ENCODE results near the gene INTS6L.
A peak's percentile ranks its signal among the peaks of the same experiment; 100 is the strongest.
"Not testable (repeated sequence)": the region's sequence is repeated elsewhere in the genome, so short reads cannot be mapped to it uniquely, and the experiment has no call there.

The INTS6L gene

GRCh38 chrX:135557344-135557743, 36.9 kb downstream of the INTS6L start:
- no peaks in the 10 kb centered on the region for H3K27me3 ChIP-seq (ENCODE audit: insufficient read depth, poor library complexity, severe bottlenecking)
- DNase-seq (ENCODE audit: low spot score) (no peak), ATAC-seq (ENCODE audit: low read depth) (no peak)
- no peak overlapping the region for H3K27ac ChIP-seq (ENCODE audit: poor library complexity, severe bottlenecking)
- H3K36me3 ChIP-seq (ENCODE audit: low read depth) = no peaks in the 10 kb centered on the region
- no peak overlapping the region for H3K4me3 ChIP-seq (ENCODE audit: severe bottlenecking)
- no peaks in the 10 kb centered on the region for H3K4me1 ChIP-seq (ENCODE audit: insufficient read depth, poor library complexity, severe bottlenecking)
- no peak for TF ChIP-seq CTCF (IDR thresholded peaks at IDR 0.05; ENCODE audit: poor library complexity, severe bottlenecking)
- H3K9me3 ChIP-seq (ENCODE audit: severe bottlenecking) = no peaks in the 10 kb centered on the region

- Histone ChIP-seq H3K4me1 (ENCODE audit: insufficient read depth, poor library complexity, severe bottlenecking) (no peaks in the 10 kb centered on the region), H3K36me3 (ENCODE audit: low read depth) (no peaks in the 10 kb centered on the region), H3K27ac (ENCODE audit: poor library complexity, severe bottlenecking) (no peak overlapping the region), H3K9me3 (ENCODE audit: severe bottlenecking) (no peaks in the 10 kb centered on the region), H3K27me3 (ENCODE audit: insufficient read depth, poor library complexity, severe bottlenecking) (no peaks in the 10 kb centered on the region), H3K4me3 (ENCODE audit: severe bottlenecking) (no peak overlapping the region)
- TF ChIP-seq CTCF (IDR thresholded peaks at IDR 0.05; ENCODE audit: poor library complexity, severe bottlenecking) = peak; percentile 48
- DNase-seq (ENCODE audit: low spot score) = no peak
- no peak for ATAC-seq (ENCODE audit: low read depth)
These were observed 52.0 kb downstream of the INTS6L start for GRCh38 chrX:135572436-135572835.

GRCh38 chrX:135581496-135581895, 61.0 kb downstream of the INTS6L start:
- no peak overlapping the region for H3K27ac ChIP-seq (ENCODE audit: poor library complexity, severe bottlenecking)
- no peaks in the 10 kb centered on the region for H3K4me1 ChIP-seq (ENCODE audit: insufficient read depth, poor library complexity, severe bottlenecking)
- no peak overlapping the region for H3K4me3 ChIP-seq (ENCODE audit: severe bottlenecking)
- H3K36me3 ChIP-seq (ENCODE audit: low read depth) = no peaks in the 10 kb centered on the region
- no peak for DNase-seq (ENCODE audit: low spot score)
- ATAC-seq (ENCODE audit: low read depth) = no peak
- no peak for TF ChIP-seq CTCF (IDR thresholded peaks at IDR 0.05; ENCODE audit: poor library complexity, severe bottlenecking)
- no peaks in the 10 kb centered on the region for H3K27me3 ChIP-seq (ENCODE audit: insufficient read depth, poor library complexity, severe bottlenecking)
- no peaks in the 10 kb centered on the region for H3K9me3 ChIP-seq (ENCODE audit: severe bottlenecking)

- Histone ChIP-seq H3K27me3 (ENCODE audit: insufficient read depth, poor library complexity, severe bottlenecking) (no peaks in the 10 kb centered on the region), H3K4me1 (ENCODE audit: insufficient read depth, poor library complexity, severe bottlenecking) (no peaks in the 10 kb centered on the region), H3K9me3 (ENCODE audit: severe bottlenecking) (no peaks in the 10 kb centered on the region), H3K36me3 (ENCODE audit: low read depth) (no peaks in the 10 kb centered on the region), H3K27ac (ENCODE audit: poor library complexity, severe bottlenecking) (no peak overlapping the region), H3K4me3 (ENCODE audit: severe bottlenecking) (no peak overlapping the region)
- DNase-seq (ENCODE audit: low spot score) = no peak
- no peak for TF ChIP-seq CTCF (IDR thresholded peaks at IDR 0.05; ENCODE audit: poor library complexity, severe bottlenecking)
- ATAC-seq (ENCODE audit: low read depth) = no peak
These were observed 64.7 kb downstream of the INTS6L start for GRCh38 chrX:135585153-135585552.

- ATAC-seq (ENCODE audit: low read depth) (no peak), DNase-seq (ENCODE audit: low spot score) (no peak)
- no peaks in the 10 kb centered on the region for H3K36me3 ChIP-seq (ENCODE audit: low read depth)
- no peaks in the 10 kb centered on the region for H3K27me3 ChIP-seq (ENCODE audit: insufficient read depth, poor library complexity, severe bottlenecking)
- H3K27ac ChIP-seq (ENCODE audit: poor library complexity, severe bottlenecking) = no peak overlapping the region
- H3K4me3 ChIP-seq (ENCODE audit: severe bottlenecking) = no peak overlapping the region
- no peak for TF ChIP-seq CTCF (IDR thresholded peaks at IDR 0.05; ENCODE audit: poor library complexity, severe bottlenecking)
- H3K9me3 ChIP-seq (ENCODE audit: severe bottlenecking) = no peaks in the 10 kb centered on the region
- no peaks in the 10 kb centered on the region for H3K4me1 ChIP-seq (ENCODE audit: insufficient read depth, poor library complexity, severe bottlenecking)
These were observed 71.4 kb downstream of the INTS6L start for GRCh38 chrX:135591871-135592270.

- not testable (repeated sequence) for ATAC-seq (ENCODE audit: low read depth); H3K27me3 ChIP-seq (ENCODE audit: insufficient read depth, poor library complexity, severe bottlenecking); H3K4me3 ChIP-seq (ENCODE audit: severe bottlenecking); H3K36me3 ChIP-seq (ENCODE audit: low read depth); H3K27ac ChIP-seq (ENCODE audit: poor library complexity, severe bottlenecking); DNase-seq (ENCODE audit: low spot score); H3K9me3 ChIP-seq (ENCODE audit: severe bottlenecking); H3K4me1 ChIP-seq (ENCODE audit: insufficient read depth, poor library complexity, severe bottlenecking)
These were observed 73.6 kb downstream of the INTS6L start for GRCh38 chrX:135594049-135594448.

GRCh38 chrX:135594453-135594852, 74.0 kb downstream of the INTS6L start:
- H3K36me3 ChIP-seq (ENCODE audit: low read depth); H3K4me1 ChIP-seq (ENCODE audit: insufficient read depth, poor library complexity, severe bottlenecking); ATAC-seq (ENCODE audit: low read depth); DNase-seq (ENCODE audit: low spot score); H3K9me3 ChIP-seq (ENCODE audit: severe bottlenecking); H3K27me3 ChIP-seq (ENCODE audit: insufficient read depth, poor library complexity, severe bottlenecking); H3K27ac ChIP-seq (ENCODE audit: poor library complexity, severe bottlenecking); H3K4me3 ChIP-seq (ENCODE audit: severe bottlenecking): not testable (repeated sequence)
